GM12878 (cell line): ENCODE results near the gene CFAP299. TPM values are rescaled to one million over a fixed set of nuclear protein-coding genes. Genes with fewer than 3 reads are reported as not detected.
"Not testable (repeated sequence)": the region's sequence is repeated elsewhere in the genome, so short reads cannot be mapped to it uniquely, and the experiment has no call there.

Experiments used
- ATAC-seq: fragments of 200-7000 bp; cut with Tn5 transposase; 3 replicates; pipeline ENCODE4 v1.9.1; 2020; ENCODE audit warnings: mild to moderate bottlenecking, moderate library complexity
- BruUV-seq: library from RNA; stranded (reverse); fragments of 400-500 nt; replicated peaks from 2 replicates; lab custom pipeline; 2021; lab: Mats Ljungman, UMichigan
- CTCF ChIA-PET: fragments of 300-600 bp; sonication (Branson Sonifier 250); formaldehyde crosslinking; extraction: SDS; loops from one replicate; lab custom pipeline; 2021; ENCODE audit warnings: inconsistent platforms; lab: Yijun Ruan, JAX
- POLR2A ChIA-PET: fragments of 350-600 bp; formaldehyde crosslinking; extraction: SDS; loops from one replicate; lab custom pipeline; 2021; ENCODE audit warnings: inconsistent platforms; lab: Charles Lee
- RAD21 ChIA-PET: fragments of 300-600 bp; sonication (Branson Sonifier 250); formaldehyde crosslinking; loops from one replicate; lab custom pipeline; 2023; ENCODE audit warnings: antibody characterized with exemption; ENCODE audit not compliant: unreplicated experiment; lab: Charles Lee
- SMC1A ChIA-PET: fragments of 300-600 bp; sonication (Branson Sonifier 250); formaldehyde crosslinking; loops from one replicate; lab custom pipeline; 2023; ENCODE audit not compliant: unreplicated experiment, uncharacterized antibody; lab: Charles Lee
- DNase-seq: peaks from one replicate; pipeline ENCODE4 v3.0.0-alpha.2; 2011; ENCODE audit warnings: low read depth, low spot score
- FAIRE-seq: peaks from 3 replicates; lab custom pipeline; 2011; peaks lifted over from hg19 to GRCh38; lab: Jason Lieb, UNC
- H2AFZ ChIP-seq: 2 replicates; pipeline ENCODE4 v1.6.0; 2011; ENCODE audit warnings: low read depth, low read length, control low read depth; ENCODE audit not compliant: control insufficient read depth
- H3K27ac ChIP-seq: 2 replicates; pipeline ENCODE4 v1.5.1; 2011; ENCODE audit warnings: control low read depth; ENCODE audit not compliant: control insufficient read depth, insufficient read depth
- H3K27me3 ChIP-seq, 2 experiments: replicated peaks in 1 of 2; 2 replicates each; pipeline versions ENCODE4 v1.6.0 to v1.6.1; 2011; ENCODE audit warnings: low read length in 1 of 2; ENCODE audit not compliant: control insufficient read depth in 2 of 2, insufficient read depth in 2 of 2
- H3K36me3 ChIP-seq, 2 experiments: 2 replicates each; pipeline ENCODE4 v1.5.1; 2011; ENCODE audit warnings: low read length in 1 of 2; ENCODE audit not compliant: control insufficient read depth in 2 of 2, insufficient read depth in 2 of 2
- H3K4me1 ChIP-seq: 2 replicates; pipeline ENCODE4 v1.6.1; 2011; ENCODE audit warnings: mild to moderate bottlenecking, low read length, moderate library complexity, mixed read lengths; ENCODE audit not compliant: control insufficient read depth, insufficient read depth
- H3K4me2 ChIP-seq: 2 replicates; pipeline ENCODE4 v1.6.0; 2011; ENCODE audit warnings: control low read depth; ENCODE audit not compliant: control insufficient read depth, insufficient read depth
- H3K4me3 ChIP-seq: fragments of 200-600 bp; sonication (generic); 2 replicates; pipeline ENCODE4 v1.5.1; 2016
- H3K79me2 ChIP-seq: 2 replicates; pipeline ENCODE4 v1.6.0; 2011; ENCODE audit warnings: low read length; ENCODE audit not compliant: control insufficient read depth, insufficient read depth
- H3K9ac ChIP-seq: 2 replicates; pipeline ENCODE4 v1.8.0; 2011; ENCODE audit warnings: low read length, control low read depth, mixed read lengths; ENCODE audit not compliant: control insufficient read depth, insufficient read depth
- H3K9me3 ChIP-seq: replicated peaks from 3 replicates; pipeline ENCODE4 v1.5.1; 2011; ENCODE audit warnings: mild to moderate bottlenecking, low read length; ENCODE audit not compliant: control insufficient read depth, insufficient read depth
- H4K20me1 ChIP-seq: 2 replicates; pipeline ENCODE4 v1.6.0; 2011; ENCODE audit not compliant: control insufficient read depth, insufficient read depth
- ATF7 ChIP-seq: fragments of 450-650 bp; IDR thresholded peaks from 2 replicates; pipeline ENCODE4 v1.6.1; 2016; ENCODE audit warnings: low read depth, mild to moderate bottlenecking
- BCL3 ChIP-seq: IDR thresholded peaks from 2 replicates; pipeline ENCODE4 v1.6.1; 2011; ENCODE audit warnings: borderline replicate concordance, low read depth, mild to moderate bottlenecking, moderate library complexity, low read length; ENCODE audit not compliant: insufficient read depth, poor library complexity, severe bottlenecking
- IKZF2 ChIP-seq, 2 experiments: fragments of 450-650 bp; IDR thresholded peaks; 2 replicates each; pipeline ENCODE4 v1.6.1; 2017; ENCODE audit warnings: mild to moderate bottlenecking in 2 of 2, moderate library complexity in 2 of 2
- NFYA ChIP-seq: IDR thresholded peaks from 2 replicates; pipeline ENCODE4 v1.6.1; 2011; ENCODE audit warnings: low read depth, mild to moderate bottlenecking, low read length, improper control_type of control experiment, borderline replicate concordance
- POU2F2 ChIP-seq: IDR thresholded peaks from 3 replicates; pipeline ENCODE4 v1.6.1; 2011; ENCODE audit warnings: low read depth, mild to moderate bottlenecking, low read length, borderline replicate concordance
- RUNX3 ChIP-seq: IDR thresholded peaks from 2 replicates; pipeline ENCODE4 v1.6.1; 2012; ENCODE audit warnings: low read length, inconsistent platforms
- SIN3A ChIP-seq: IDR thresholded peaks from 2 replicates; pipeline ENCODE4 v1.6.1; 2012; ENCODE audit warnings: low read depth, low read length, improper control_type of control experiment
- SIX5 ChIP-seq: IDR thresholded peaks from 2 replicates; pipeline ENCODE4 v1.6.1; 2011; ENCODE audit warnings: mild to moderate bottlenecking, low read depth, low read length, moderate library complexity; ENCODE audit not compliant: severe bottlenecking
- SPI1 ChIP-seq: IDR thresholded peaks from 2 replicates; pipeline ENCODE4 v1.6.1; 2011; ENCODE audit warnings: low read depth, mild to moderate bottlenecking, low read length, moderate library complexity, borderline replicate concordance; ENCODE audit not compliant: insufficient read depth
- TCF3 ChIP-seq: IDR thresholded peaks from 2 replicates; pipeline ENCODE4 v1.6.1; 2012; ENCODE audit warnings: low read depth, mild to moderate bottlenecking, low read length, borderline replicate concordance; ENCODE audit not compliant: insufficient read depth
- ZNF622 ChIP-seq: fragments of 450-650 bp; IDR thresholded peaks from 2 replicates; pipeline ENCODE4 v1.6.1; 2017; ENCODE audit warnings: mild to moderate bottlenecking, inconsistent platforms
- WGBS: methylation state at CpG from one replicate; pipeline ENCODE4 v1.1.6; 2016; ENCODE audit warnings: low lambda C conversion rate; ENCODE audit not compliant: insufficient replicate concordance, insufficient coverage; ENCODE audit errors: missing lambda C conversion rate; 5-methylcytosine and 5-hydroxymethylcytosine counted together
- in situ Hi-C: fragments of 300-500 bp; cut with MboI; formaldehyde crosslinking; loops from 9 replicates; pipeline ENCODE4 v1.14.3; 2018; ENCODE audit warnings: mixed read lengths
- intact Hi-C: fragments of 100-400 bp; cut with micrococcal nuclease; formaldehyde crosslinking; loops from one replicate; pipeline ENCODE4 v1.14.2; 2022; ENCODE audit not compliant: unreplicated experiment
- polyA plus RNA-seq, 11 experiments: library from polyadenylated mRNA; depleted of rRNA in 4 of 11; unstranded in 6 of 11; stranded (reverse) in 5 of 11; fragments of >200 nt; fragmentation: Nextera tagmentation in 4 of 11; fragmentation: Illumina TruSeq in 1 of 11; extraction: Ambion mirVana in 4 of 11; extraction: Trizol in 1 of 11; gene quantifications; 1 replicate in 1 of 11; 2 replicates in 10 of 11; pipeline versions ENCODE4 v1.2.1 to v1.2.3, GENCODE V29; 2011 to 2016; ENCODE audit warnings: inconsistent platforms in 2 of 11, missing spikeins in 2 of 11, low read depth in 1 of 11
- total RNA-seq, 4 experiments: library from RNA; depleted of rRNA in 3 of 4; stranded (reverse); fragments of >200 nt in 3 of 4; fragmentation: Illumina TruSeq in 1 of 4; extraction: Trizol in 1 of 4; gene quantifications; 2 replicates each; pipeline versions ENCODE4 v1.2.1 to v1.2.3, GENCODE V29; 2013 to 2021

Gene CFAP299
- total and polyA plus RNA-seq, 10 of the 15 experiments (the other 5 are each of a cell fraction or from before 2014, with no cell fraction given), result 0.06 to 0.34 TPM; not detected in 8

GRCh38 chr4:80680934-80681333 lies 345.4 kb downstream of the CFAP299 start:
- ChIA-PET CTCF (no interaction called here), RAD21 (no interaction called here), SMC1A (no interaction called here)
- H3K36me3 ChIP-seq, result no peaks in the 10 kb centered on the region
- no TSS peak for BruUV-seq
- H2AFZ ChIP-seq, result no peak overlapping the region
- no peak for ATAC-seq
- no peaks in the 10 kb centered on the region for H3K9me3 ChIP-seq
- H3K27ac ChIP-seq, result no peak overlapping the region
- no peaks in the 10 kb centered on the region for H3K27me3 ChIP-seq
- no peak overlapping the region for H3K4me2 ChIP-seq
- no peak for FAIRE-seq
- in situ Hi-C loops, result no loop called here
- no peaks in the 10 kb centered on the region for H3K79me2 ChIP-seq
- no peak for TF ChIP-seq NFYA
- TF ChIP-seq, all 136 proteins: peak for 0
- H3K4me1 ChIP-seq, result no peaks in the 10 kb centered on the region
- POLR2A ChIA-PET, result no interaction called here
- intact Hi-C loops, result no loop called here
- H3K9ac ChIP-seq, result no peak overlapping the region
- no peaks in the 10 kb centered on the region for H4K20me1 ChIP-seq
- no peak overlapping the region for H3K4me3 ChIP-seq
- no peak for DNase-seq

- ChIA-PET RAD21 (interaction anchor here (0.9 kb wide), 1 partner anchor 193 kb away, joined by 3 read pairs; no protein-coding TSS in a partner anchor), SMC1A (interaction anchor here (0.8 to 1.0 kb wide), 2 partner anchors 11 to 70 kb away, joined by 3 read pairs; no protein-coding TSS in a partner anchor), POLR2A (interaction anchor here (1.0 kb wide), 1 partner anchor 10 kb away, joined by 3 read pairs; no protein-coding TSS in a partner anchor), CTCF (interaction anchor here (1.2 kb wide), 1 partner anchor 24 kb away, joined by 3 read pairs; no protein-coding TSS in a partner anchor)
- H3K4me1 ChIP-seq, result no peaks in the 10 kb centered on the region
- H3K9me3 ChIP-seq, result no peaks in the 10 kb centered on the region
- no peak for FAIRE-seq
- H3K9ac ChIP-seq, result no peak overlapping the region
- TF ChIP-seq SPI1, result peak; percentile 11; the same call in 1 of the 2 replicates
- TF ChIP-seq POU2F2, result no peak
- no peak for TF ChIP-seq BCL3
- TF ChIP-seq SIX5, result no peak
- TF ChIP-seq ZNF622, result no peak
- TF ChIP-seq TCF3, result no peak
- no peak for TF ChIP-seq SIN3A
- TF ChIP-seq ATF7, result peak; percentile 53; the same call in 1 of the 2 replicates
- TF ChIP-seq IKZF2 (IDR thresholded peaks at IDR 0.05), result no peak
- no peak for TF ChIP-seq RUNX3
- BruUV-seq, result no TSS peak
- H3K36me3 ChIP-seq, result no peaks in the 10 kb centered on the region
- no peak overlapping the region for H3K4me2 ChIP-seq
- ATAC-seq, result peak; percentile 78
- in situ Hi-C loops (no loop called here), intact Hi-C loops (no loop called here)
- no peak overlapping the region for H2AFZ ChIP-seq
- H3K27ac ChIP-seq, result no peak overlapping the region
- H3K27me3 ChIP-seq, result no peaks in the 10 kb centered on the region
- no peak overlapping the region for H3K4me3 ChIP-seq
- no peaks in the 10 kb centered on the region for H3K79me2 ChIP-seq
- DNase-seq, result no peak
- no peaks in the 10 kb centered on the region for H4K20me1 ChIP-seq
Measured at GRCh38 chr4:80685214-80685613, 349.7 kb downstream of the CFAP299 start.

- SMC1A ChIA-PET, result interaction anchor here (0.7 kb wide), 1 partner anchor 10 kb away, joined by 3 read pairs; no protein-coding TSS in a partner anchor
- 65% methylated on average over 22 of the region's 23 CpGs for WGBS
Measured at GRCh38 chr4:80687736-80688135, 352.2 kb downstream of the CFAP299 start.

More at GRCh38 chr4:80687736-80688135, 352.2 kb downstream of the CFAP299 start:
- DNase-seq, H4K20me1 ChIP-seq, H3K4me3 ChIP-seq, H3K4me1 ChIP-seq, H3K4me2 ChIP-seq, H3K79me2 ChIP-seq, ATAC-seq, H3K27ac ChIP-seq, BruUV-seq, H3K27me3 ChIP-seq, POLR2A ChIA-PET, CTCF ChIA-PET, H3K9ac ChIP-seq, intact Hi-C loops, H3K36me3 ChIP-seq, in situ Hi-C loops, H2AFZ ChIP-seq, H3K9me3 ChIP-seq, FAIRE-seq, RAD21 ChIA-PET: not testable (repeated sequence)
